ENCODE measurements around the gene STUM. TPM values are rescaled to one million over a fixed set of nuclear protein-coding genes. Genes with fewer than 3 reads are reported as not detected.

STUM gene
- total and polyA plus RNA-seq, 10 of the 15 experiments (the other 5 are each of a cell fraction or from before 2014, with no cell fraction given) = under 0.01 to 0.15 (median 0.09) TPM; not detected in 5

DNA sequence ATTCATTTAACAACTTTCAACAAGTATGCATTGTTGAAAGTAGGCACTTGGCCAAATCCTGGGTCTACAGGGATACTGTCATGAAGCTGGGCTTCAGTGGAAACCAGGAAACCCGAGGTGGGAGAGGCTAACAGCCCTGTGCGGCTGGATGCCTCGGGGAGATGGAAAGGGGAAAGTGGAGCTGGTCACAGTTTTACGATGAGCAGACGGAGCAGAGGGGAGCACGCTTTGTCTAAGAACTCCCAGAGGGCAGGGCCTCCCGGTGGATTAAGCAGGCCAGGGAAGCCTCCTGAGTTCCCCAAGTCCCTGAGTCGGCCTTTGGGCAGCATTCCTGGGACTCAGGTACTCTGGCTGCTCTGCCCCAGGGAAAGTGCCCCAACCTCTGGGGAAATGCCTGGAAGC lies 23.8 kb downstream of the STUM start (continued):
- TF ChIP-seq CUX1 (IDR thresholded peaks at IDR 0.05; ENCODE audit: insufficient replicate concordance, low read depth, low read length) (no peak), KAT2A (conservative IDR thresholded peaks at IDR 0.05; ENCODE audit: control insufficient read depth, low read depth, low read length) (no peak), HCFC1 (IDR thresholded peaks at IDR 0.05; ENCODE audit: low read length) (no peak)

DNA sequence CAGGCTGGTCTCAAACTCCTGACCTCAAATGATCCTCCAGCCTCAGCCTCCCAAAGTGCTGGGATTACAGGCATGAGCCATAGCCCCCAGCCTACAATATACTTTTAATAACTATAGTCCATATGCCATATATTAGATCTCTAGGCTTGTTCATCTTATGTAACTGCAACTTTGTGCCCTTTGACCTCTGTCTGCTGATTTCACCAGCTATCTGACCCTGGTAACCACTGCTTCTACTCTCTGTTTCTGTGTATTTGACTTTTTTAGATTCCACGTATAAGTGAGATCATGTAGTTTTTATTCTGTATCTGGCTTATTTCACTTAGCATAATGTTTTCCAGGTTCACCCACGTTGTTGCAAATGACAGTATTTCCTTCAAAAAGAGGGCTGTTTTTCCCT lies 25.5 kb downstream of the STUM start:
- Histone ChIP-seq H3K9ac (ENCODE audit: control insufficient read depth, insufficient read depth, low read length) (no peak overlapping the region), H2AFZ (ENCODE audit: control insufficient read depth, low read depth, low read length) (no peak overlapping the region), H3K36me3 (ENCODE audit: control insufficient read depth in 2 of 2, insufficient read depth in 2 of 2, low read length in 1 of 2) (no peaks in the 10 kb centered on the region), H3K27ac (ENCODE audit: control insufficient read depth, insufficient read depth) (no peak overlapping the region), H3K4me3 (no peak overlapping the region), H3K4me2 (ENCODE audit: control insufficient read depth, insufficient read depth) (no peak overlapping the region), H3K9me3 (replicated peaks; ENCODE audit: control insufficient read depth, insufficient read depth, low read length) (no peaks in the 10 kb centered on the region), H3K4me1 (ENCODE audit: control insufficient read depth, insufficient read depth, low read length) (no peaks in the 10 kb centered on the region), H3K79me2 (ENCODE audit: control insufficient read depth, insufficient read depth, low read length) (no peaks in the 10 kb centered on the region), H3K27me3 (replicated peaks in 1 of 2; ENCODE audit: control insufficient read depth in 2 of 2, insufficient read depth in 2 of 2, low read length in 1 of 2) (peaks cover 0 to 2% of the 10 kb centered on the region in 2 experiments; a peak in 1 of 4 replicates), H4K20me1 (ENCODE audit: control insufficient read depth, insufficient read depth) (no peaks in the 10 kb centered on the region)
- 45% methylated on average over 2 of the region's 2 CpGs for WGBS (ENCODE audit: insufficient coverage, insufficient replicate concordance, low lambda C conversion rate, missing lambda C conversion rate)
- DNase-seq (ENCODE audit: low read depth, low spot score) (no peak), ATAC-seq (no peak), FAIRE-seq (no peak)
- in situ Hi-C loops (cut with MboI) = no loop called here
- RAD21 ChIA-PET (ENCODE audit: unreplicated experiment) = no interaction called here
- POLR2A ChIA-PET = no interaction called here
- BruUV-seq (replicated peaks) = no TSS peak
- intact Hi-C loops (cut with micrococcal nuclease; ENCODE audit: unreplicated experiment) = no loop called here
- TF ChIP-seq GABPA (IDR thresholded peaks at IDR 0.05; ENCODE audit: low read depth) (no peak), RCOR1 (conservative IDR thresholded peaks at IDR 0.05; ENCODE audit: low read depth, low read length) (no peak), MTA2 (IDR thresholded peaks at IDR 0.05; ENCODE audit: low read depth) (no peak), TCF7 (IDR thresholded peaks at IDR 0.05; ENCODE audit: borderline replicate concordance) (no peak), POLR2AphosphoS2 (IDR thresholded peaks at IDR 0.05; ENCODE audit: low read depth, low read length) (no peak), ZNF207 (IDR thresholded peaks at IDR 0.05; ENCODE audit: borderline replicate concordance) (no peak), IKZF2 (IDR thresholded peaks at IDR 0.05) (no peak), SPI1 (IDR thresholded peaks at IDR 0.05; ENCODE audit: borderline replicate concordance, insufficient read depth, low read depth, low read length) (no peak), SIN3A (IDR thresholded peaks at IDR 0.05; ENCODE audit: low read depth, low read length) (no peak), SMAD5 (IDR thresholded peaks at IDR 0.05; ENCODE audit: low read depth) (no peak), HDGF (IDR thresholded peaks at IDR 0.05) (no peak), CHD2 (IDR thresholded peaks at IDR 0.05; ENCODE audit: borderline replicate concordance, low read depth, low read length) (no peak)
- SMC1A ChIA-PET (ENCODE audit: uncharacterized antibody, unreplicated experiment) = no interaction called here
- CTCF ChIA-PET = no interaction called here
